Brain microvascular endothelial cell (primary cell): ENCODE results near the gene VAPB.

ENCODE experiments used
- DNase-seq: peaks from one replicate; pipeline ENCODE4 v3.0.0-alpha.2; 2020
- H3K27ac ChIP-seq: fragments of 250-450 bp; sonication (Bioruptor Pico); 2 replicates; pipeline ENCODE4 v1.5.1; 2020; ENCODE audit warnings: mild to moderate bottlenecking, moderate library complexity
- H3K27me3 ChIP-seq: fragments of 250-450 bp; sonication (Bioruptor Pico); replicated peaks from 2 replicates; pipeline ENCODE4 v1.5.1; 2020; ENCODE audit warnings: mild to moderate bottlenecking
- H3K36me3 ChIP-seq: fragments of 250-450 bp; sonication (Bioruptor Pico); replicated peaks from 2 replicates; pipeline ENCODE4 v1.5.1; 2020; ENCODE audit warnings: mild to moderate bottlenecking
- H3K4me3 ChIP-seq: 2 replicates; pipeline ENCODE4 v1.5.1; 2011; ENCODE audit warnings: low read depth, mild to moderate bottlenecking, control low read depth, low read length, moderate library complexity
- CTCF ChIP-seq: IDR thresholded peaks from 2 replicates; pipeline ENCODE4 v1.5.1; 2011; ENCODE audit warnings: low read depth, mild to moderate bottlenecking, moderate library complexity, low read length, control low read depth, inconsistent platforms; ENCODE audit errors: missing control alignments
- in situ Hi-C: cut with HindIII; loops from 2 replicates; pipeline ENCODE4 v1.10.0; 2017; ENCODE audit warnings: low sequenced_read_pairs, low pct_ligation_motif_present

Gene VAPB

GRCh38 chr20:58429303-58429702, 40.3 kb downstream of the VAPB start:
- in situ Hi-C loops, result no loop called here
- H3K27me3 ChIP-seq, result no peaks in the 10 kb centered on the region
- H3K36me3 ChIP-seq, result peaks cover 5% of the 10 kb centered on the region
- H3K4me3 ChIP-seq, result no peak overlapping the region
- no peak for TF ChIP-seq CTCF
- DNase-seq, result no peak
- no peak overlapping the region for H3K27ac ChIP-seq

GRCh38 chr20:58431134-58431533, 42.1 kb downstream of the VAPB start:
- H3K36me3 ChIP-seq, result peaks cover 2% of the 10 kb centered on the region
- no peak overlapping the region for H3K4me3 ChIP-seq
- TF ChIP-seq CTCF, result no peak
- no peak overlapping the region for H3K27ac ChIP-seq
- DNase-seq, result no peak
- in situ Hi-C loops, result no loop called here
- no peaks in the 10 kb centered on the region for H3K27me3 ChIP-seq

GRCh38 chr20:58432186-58432954, 43.3 kb downstream of the VAPB start:
- TF ChIP-seq CTCF, result no peak
- Histone ChIP-seq H3K36me3 (no peaks in the 10 kb centered on the region), H3K27me3 (no peaks in the 10 kb centered on the region), H3K27ac (no peak overlapping the region), H3K4me3 (no peak overlapping the region)
- in situ Hi-C loops, result no loop called here
- DNase-seq, result no peak

GRCh38 chr20:58433029-58433647, 44.1 kb downstream of the VAPB start:
- Histone ChIP-seq H3K27me3 (no peaks in the 10 kb centered on the region), H3K36me3 (no peaks in the 10 kb centered on the region), H3K4me3 (no peak overlapping the region), H3K27ac (no peak overlapping the region)
- in situ Hi-C loops, result no loop called here
- TF ChIP-seq CTCF, result no peak
- no peak for DNase-seq

GRCh38 chr20:58433759-58434158, 44.7 kb downstream of the VAPB start:
- no peaks in the 10 kb centered on the region for H3K27me3 ChIP-seq
- in situ Hi-C loops, result no loop called here
- no peak for TF ChIP-seq CTCF
- H3K36me3 ChIP-seq, result no peaks in the 10 kb centered on the region
- no peak overlapping the region for H3K4me3 ChIP-seq
- peak; percentile 77 for DNase-seq
- no peak overlapping the region for H3K27ac ChIP-seq

- in situ Hi-C loops, result no loop called here
- no peak overlapping the region for H3K27ac ChIP-seq
Observed at GRCh38 chr20:58434326-58434725, 45.3 kb downstream of the VAPB start.

More at GRCh38 chr20:58434326-58434725, 45.3 kb downstream of the VAPB start:
- no peaks in the 10 kb centered on the region for H3K27me3 ChIP-seq
- DNase-seq, result no peak
- H3K36me3 ChIP-seq, result peaks cover 3% of the 10 kb centered on the region
- H3K4me3 ChIP-seq, result no peak overlapping the region
- no peak for TF ChIP-seq CTCF
